Kidney epithelial cell (primary cell): ENCODE data around the gene CNDP1. TPM values are rescaled to one million over a fixed set of nuclear protein-coding genes. Genes with fewer than 3 reads are reported as not detected.

Experiments
- DNase-seq: peaks from one replicate; pipeline ENCODE4 v3.0.0-alpha.2; 2010; ENCODE audit warnings: low read depth
- H3K27me3 ChIP-seq: 2 replicates; pipeline ENCODE4 v1.6.0; 2011; ENCODE audit warnings: low read length; ENCODE audit not compliant: control insufficient read depth, insufficient read depth
- H3K36me3 ChIP-seq: 2 replicates; pipeline ENCODE4 v1.5.1; 2011; ENCODE audit warnings: low read length; ENCODE audit not compliant: control insufficient read depth, insufficient read depth
- H3K4me3 ChIP-seq: 2 replicates; pipeline ENCODE4 v1.5.1; 2011; ENCODE audit warnings: low read depth, mild to moderate bottlenecking, control low read depth, low read length
- total RNA-seq: library from RNA; depleted of rRNA; stranded (reverse); fragments of >200 nt; gene quantifications from 2 replicates; pipeline ENCODE4 v1.2.3, GENCODE V29; 2015
- TF ChIP-seq, protein P1 (sequence below): IDR thresholded peaks from 2 replicates; pipeline ENCODE4 v1.5.1; 2011; ENCODE audit warnings: mild to moderate bottlenecking, moderate library complexity, low read length, control low read depth, inconsistent platforms; ENCODE audit not compliant: insufficient read depth, poor library complexity, severe bottlenecking

Gene CNDP1
- total RNA-seq, 1 donor from 2014 or later: not detected

DNA sequence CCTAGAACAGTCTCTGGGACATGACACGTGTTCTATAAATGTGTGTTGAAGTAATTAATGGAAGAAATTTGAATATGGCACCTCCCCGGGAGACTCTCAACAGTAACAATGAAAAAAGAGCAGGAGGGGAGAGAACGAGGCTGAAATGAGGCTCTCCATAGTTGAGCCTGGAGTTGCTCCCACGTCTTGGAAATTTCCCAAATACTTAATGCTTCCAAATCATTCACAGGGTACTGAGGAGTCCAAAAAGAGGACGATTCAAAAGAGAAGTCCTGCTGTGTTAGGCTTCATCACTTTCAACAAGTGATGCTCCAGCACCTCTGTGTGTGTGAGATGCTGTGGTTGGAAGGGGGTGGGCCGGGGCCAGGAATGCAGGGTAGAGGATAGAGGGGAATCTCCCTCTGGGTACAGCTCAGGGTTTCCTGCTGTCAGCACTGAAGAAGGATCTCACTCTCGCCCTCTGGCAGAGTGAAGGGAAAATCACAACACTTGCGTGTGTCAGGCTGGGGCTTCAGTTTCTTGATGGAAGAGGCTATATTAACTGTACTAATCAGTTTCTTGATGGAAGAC lies 45.3 kb downstream of the CNDP1 start:
- TF ChIP-seq, protein P1, sequence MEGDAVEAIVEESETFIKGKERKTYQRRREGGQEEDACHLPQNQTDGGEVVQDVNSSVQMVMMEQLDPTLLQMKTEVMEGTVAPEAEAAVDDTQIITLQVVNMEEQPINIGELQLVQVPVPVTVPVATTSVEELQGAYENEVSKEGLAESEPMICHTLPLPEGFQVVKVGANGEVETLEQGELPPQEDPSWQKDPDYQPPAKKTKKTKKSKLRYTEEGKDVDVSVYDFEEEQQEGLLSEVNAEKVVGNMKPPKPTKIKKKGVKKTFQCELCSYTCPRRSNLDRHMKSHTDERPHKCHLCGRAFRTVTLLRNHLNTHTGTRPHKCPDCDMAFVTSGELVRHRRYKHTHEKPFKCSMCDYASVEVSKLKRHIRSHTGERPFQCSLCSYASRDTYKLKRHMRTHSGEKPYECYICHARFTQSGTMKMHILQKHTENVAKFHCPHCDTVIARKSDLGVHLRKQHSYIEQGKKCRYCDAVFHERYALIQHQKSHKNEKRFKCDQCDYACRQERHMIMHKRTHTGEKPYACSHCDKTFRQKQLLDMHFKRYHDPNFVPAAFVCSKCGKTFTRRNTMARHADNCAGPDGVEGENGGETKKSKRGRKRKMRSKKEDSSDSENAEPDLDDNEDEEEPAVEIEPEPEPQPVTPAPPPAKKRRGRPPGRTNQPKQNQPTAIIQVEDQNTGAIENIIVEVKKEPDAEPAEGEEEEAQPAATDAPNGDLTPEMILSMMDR: no peak
- H3K4me3 ChIP-seq: no peak overlapping the region
- no peaks in the 10 kb centered on the region for H3K36me3 ChIP-seq
- no peak for DNase-seq
- H3K27me3 ChIP-seq: no peaks in the 10 kb centered on the region

DNA sequence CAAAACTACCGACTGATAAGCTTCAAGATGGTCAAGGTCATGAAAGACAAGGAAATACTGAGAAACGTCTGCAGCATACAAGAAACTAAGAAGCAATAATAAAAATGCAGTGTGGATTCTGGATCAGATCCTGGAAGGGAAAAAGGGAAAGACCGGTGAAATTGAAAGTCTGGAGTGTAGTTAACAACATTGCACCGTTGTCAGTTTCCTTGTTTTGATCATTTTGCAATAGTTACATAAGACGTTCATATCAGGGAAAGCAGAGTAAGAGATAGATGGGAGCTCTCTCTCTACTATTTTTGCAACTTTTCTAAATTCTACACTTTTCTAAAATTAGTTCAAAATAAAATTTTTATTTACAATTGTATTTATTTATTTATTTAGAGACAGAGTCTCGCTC lies 48.3 kb downstream of the CNDP1 start:
- DNase-seq: no peak
- no peak overlapping the region for H3K4me3 ChIP-seq
- H3K36me3 ChIP-seq: no peaks in the 10 kb centered on the region
- H3K27me3 ChIP-seq: no peaks in the 10 kb centered on the region
- TF ChIP-seq, protein P1: no peak

DNA sequence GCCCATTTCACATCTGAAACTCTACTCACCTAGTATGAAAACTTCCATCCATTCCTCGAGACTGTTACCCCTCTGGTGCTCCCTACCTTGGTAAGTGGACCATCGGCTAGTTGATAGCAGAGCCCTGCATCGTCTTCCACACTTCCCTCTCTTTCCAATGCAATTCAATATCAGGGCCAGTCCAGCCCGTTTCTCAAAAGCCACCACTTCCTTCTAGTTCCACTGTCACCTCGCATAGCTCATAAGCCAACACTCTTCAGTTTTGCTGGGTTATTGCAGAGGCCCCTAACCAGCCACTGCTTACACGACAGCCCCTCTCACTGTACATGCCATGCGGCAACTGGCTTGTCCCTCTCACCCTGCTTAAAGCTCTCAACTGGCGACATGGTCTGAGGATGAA lies 53.1 kb downstream of the CNDP1 start:
- no peak overlapping the region for H3K4me3 ChIP-seq
- H3K36me3 ChIP-seq: no peaks in the 10 kb centered on the region
- no peaks in the 10 kb centered on the region for H3K27me3 ChIP-seq
- TF ChIP-seq, protein P1: no peak
- DNase-seq: no peak

DNA sequence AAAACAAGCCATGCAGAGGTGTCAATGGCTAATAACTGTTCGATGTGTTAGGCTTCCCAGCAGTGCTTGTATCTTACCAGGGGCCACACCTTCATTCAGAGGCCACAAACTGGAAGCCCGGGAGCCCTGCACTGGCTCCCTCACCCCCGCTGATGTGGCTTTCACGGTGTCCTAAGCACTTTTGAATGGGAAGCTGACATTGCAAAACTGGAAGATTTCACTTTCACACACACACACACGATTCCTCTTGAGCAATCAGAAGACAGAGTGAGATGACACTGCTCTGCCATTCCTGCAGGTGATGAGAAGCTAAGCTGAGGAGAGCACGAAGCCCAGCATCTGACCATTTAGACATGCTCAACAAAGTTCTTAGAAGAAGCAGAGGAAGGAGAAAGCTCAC lies 54.7 kb downstream of the CNDP1 start:
- Histone ChIP-seq H3K4me3 (no peak overlapping the region), H3K27me3 (no peaks in the 10 kb centered on the region), H3K36me3 (no peaks in the 10 kb centered on the region)
- TF ChIP-seq, protein P1: no peak
- no peak for DNase-seq

DNA sequence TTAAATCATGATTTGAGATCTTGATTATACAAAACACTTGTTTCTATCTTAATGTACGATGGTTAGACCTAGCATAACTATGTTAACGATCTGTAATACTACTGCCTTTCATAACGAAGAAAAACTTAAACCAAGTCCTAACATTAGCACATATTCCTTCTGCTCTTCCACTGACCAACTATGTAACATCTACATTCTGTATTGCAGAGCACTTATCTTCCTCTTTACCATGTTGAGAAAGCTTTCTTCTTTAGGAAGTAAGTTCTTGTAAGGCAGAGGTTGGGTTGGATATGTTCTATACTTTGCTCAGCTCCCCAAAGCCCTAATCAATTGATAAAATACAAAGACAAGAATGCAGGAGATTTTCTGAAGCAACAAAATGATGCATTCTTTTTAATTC lies 55.5 kb downstream of the CNDP1 start:
- DNase-seq: no peak
- no peaks in the 10 kb centered on the region for H3K27me3 ChIP-seq
- no peaks in the 10 kb centered on the region for H3K36me3 ChIP-seq
- TF ChIP-seq, protein P1: no peak
- H3K4me3 ChIP-seq: no peak overlapping the region

DNA sequence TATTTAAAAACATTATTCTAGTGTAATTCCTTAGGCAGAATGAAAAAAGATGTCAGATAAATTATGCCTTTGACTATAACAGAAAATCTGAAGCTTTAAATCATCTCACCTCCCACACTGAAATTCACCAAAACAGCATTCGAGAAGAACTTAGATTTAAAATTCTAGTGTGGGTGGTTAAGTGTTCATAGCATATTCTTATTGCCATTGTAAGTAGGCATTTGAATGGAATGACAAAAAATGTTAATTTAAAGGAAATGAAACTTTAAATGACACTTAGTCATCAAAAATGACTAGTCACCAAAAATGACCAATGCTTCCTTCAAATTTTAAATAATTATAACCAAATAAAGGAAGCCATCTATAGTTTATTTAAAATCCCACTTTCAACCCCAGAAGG lies 56.4 kb downstream of the CNDP1 start:
- Histone ChIP-seq H3K27me3 (no peaks in the 10 kb centered on the region), H3K36me3 (no peaks in the 10 kb centered on the region), H3K4me3 (no peak overlapping the region)
- TF ChIP-seq, protein P1: no peak
- no peak for DNase-seq
